GM18511 (cell line): Measurements from ENCODE around the gene POLD1.
"Not testable (repeated sequence)": the region's sequence is repeated elsewhere in the genome, so short reads cannot be mapped to it uniquely, and the experiment has no call there.

ENCODE experiments used
- ATAC-seq: cut with Tn5 transposase; IDR thresholded peaks from one replicate; pipeline ENCODE4 v1.9.1; 2021; ENCODE audit warnings: mild to moderate bottlenecking, moderate library complexity; ENCODE audit not compliant: unreplicated experiment

Gene POLD1

DNA sequence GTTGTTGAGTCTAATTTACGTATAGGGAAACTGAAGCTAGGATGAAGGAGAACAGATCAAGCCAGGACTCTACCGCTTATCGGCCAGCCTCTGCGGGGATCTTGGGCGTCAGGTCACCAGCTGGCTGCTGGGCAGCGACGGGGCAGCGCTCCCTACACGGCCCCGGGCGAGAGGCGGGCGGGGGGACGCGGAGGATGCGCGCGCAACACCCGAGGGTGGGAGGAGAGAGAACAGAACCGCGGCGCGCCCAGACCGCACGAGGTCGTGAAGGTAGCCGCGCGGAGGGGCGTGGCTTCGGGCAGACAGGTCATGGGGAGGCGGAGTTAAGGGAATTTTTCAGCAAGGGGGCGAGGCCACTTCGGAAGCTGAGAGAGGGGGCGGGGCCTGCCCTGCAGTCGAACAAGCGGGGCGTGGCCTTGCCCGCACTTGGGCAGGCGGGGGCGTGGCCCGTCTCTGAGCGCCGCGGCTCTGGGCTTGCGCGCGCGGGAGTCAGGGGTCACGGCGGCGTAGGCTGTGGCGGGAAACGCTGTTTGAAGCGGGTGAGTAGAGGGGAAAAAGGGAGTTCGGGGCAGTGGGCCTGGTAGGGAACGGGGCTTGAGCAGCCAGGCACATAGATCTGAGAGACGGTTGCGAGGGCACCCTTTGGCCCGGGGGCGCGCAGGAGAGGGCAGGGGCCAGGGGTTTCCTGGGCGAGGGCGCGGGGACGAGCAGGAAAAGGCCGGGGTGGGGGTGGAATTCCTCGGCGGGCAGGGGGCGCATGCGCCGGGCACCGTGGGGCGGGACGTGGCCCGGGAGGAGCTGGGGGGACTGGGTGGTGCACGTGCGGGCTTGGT lies at the start of gene POLD1:
Gene POLD1, plus strand, starts transcription at position 496 of the 833 bp plus-strand sequence. CDS start 14,505 bp downstream, outside the sequence.
- ATAC-seq = peak; percentile 92

DNA sequence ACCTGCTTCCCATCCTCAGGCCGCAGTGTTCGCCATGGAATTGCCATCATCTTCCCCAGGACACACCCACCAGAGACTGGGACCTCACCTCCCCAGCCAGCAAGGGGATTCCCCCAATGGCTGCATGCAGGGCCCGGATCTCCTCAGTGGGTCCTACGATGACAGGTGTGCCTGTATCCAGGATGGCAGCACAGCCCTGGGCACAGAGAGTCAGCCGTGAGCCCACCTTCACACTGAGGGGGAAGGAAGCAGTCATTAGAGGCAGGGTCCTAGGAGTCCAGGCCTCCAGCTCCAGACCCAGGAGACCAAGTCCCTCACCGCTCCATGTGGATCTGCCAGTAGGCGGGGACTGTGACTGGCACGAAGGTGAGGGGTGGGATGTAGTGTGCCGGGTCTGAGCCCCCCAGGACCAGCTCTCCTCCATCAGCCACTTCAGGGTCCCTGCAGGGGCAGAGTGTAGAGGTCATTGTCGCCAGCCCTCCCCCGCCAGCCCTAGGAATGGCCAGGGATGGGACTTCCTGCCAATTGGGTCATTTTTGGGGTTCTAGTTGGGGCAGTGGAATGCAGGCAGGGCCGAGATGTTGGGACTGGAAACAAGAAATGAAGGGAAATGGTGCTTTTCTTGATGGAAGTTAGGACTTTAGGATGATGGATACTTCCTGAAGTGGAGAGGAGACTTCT lies 49.3 kb upstream of the POLD1 start:
- no peak for ATAC-seq

DNA sequence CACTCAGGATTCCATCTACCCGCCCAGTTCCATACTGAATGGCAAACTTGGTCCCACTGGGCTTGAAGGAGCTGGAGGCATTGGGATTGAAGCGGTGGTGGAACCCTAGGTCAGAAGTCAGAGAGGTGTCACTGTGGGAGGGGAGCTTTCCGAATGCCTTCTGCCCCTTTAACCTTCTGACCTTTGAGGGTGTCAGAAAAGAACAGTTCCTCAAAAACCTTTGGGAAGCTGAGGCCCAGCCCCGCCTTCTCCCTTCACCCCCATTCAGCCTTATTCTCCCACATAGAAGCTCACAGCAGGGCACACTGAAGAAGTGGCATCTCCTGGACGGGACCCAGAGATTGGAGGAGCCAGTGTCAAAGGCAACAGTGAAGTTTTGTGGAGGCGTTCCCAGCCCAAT lies 47.1 kb upstream of the POLD1 start:
- ATAC-seq = not testable (repeated sequence)

DNA sequence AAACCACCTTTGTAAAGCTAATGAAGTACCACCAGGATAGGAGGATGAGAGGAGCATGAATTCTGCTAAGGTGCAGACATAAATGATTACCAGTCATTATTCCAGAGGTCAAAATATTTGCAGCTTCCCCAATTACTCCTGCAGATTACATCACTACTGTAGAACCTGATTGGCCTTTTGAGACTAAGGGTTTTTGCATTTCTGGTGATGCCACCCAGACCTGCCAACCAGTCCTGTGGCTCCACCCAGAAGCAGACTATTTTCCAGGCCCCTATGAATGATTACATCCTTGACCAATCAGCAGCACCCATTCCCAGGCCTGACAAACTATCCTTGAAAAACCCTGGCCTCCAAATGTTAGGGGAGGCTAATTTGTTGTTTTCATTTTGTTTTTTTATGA lies 43.8 kb upstream of the POLD1 start:
- no peak for ATAC-seq

DNA sequence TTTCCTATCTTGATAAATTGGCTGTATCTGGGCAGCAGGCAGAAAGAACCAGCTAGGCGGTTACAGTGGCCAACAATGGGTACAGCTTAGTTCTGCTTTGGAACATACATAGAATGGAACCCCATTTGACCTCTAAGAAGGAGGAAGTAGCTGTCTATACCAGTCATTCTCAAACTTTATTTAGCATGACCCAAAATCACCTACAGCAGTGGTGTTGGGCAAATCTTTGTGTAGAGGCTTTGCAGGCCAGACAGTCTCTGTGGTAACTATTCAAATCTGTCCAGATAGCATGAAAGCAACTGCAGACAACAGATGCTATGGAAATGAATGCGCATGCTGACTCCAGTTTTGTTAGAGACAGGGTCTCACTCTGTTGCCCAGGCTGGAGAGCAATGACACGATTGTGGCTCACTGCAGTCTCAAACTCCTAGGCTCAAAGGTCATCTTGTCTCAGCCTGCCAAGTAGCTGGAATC lies 43.0 kb upstream of the POLD1 start:
- no peak for ATAC-seq

DNA sequence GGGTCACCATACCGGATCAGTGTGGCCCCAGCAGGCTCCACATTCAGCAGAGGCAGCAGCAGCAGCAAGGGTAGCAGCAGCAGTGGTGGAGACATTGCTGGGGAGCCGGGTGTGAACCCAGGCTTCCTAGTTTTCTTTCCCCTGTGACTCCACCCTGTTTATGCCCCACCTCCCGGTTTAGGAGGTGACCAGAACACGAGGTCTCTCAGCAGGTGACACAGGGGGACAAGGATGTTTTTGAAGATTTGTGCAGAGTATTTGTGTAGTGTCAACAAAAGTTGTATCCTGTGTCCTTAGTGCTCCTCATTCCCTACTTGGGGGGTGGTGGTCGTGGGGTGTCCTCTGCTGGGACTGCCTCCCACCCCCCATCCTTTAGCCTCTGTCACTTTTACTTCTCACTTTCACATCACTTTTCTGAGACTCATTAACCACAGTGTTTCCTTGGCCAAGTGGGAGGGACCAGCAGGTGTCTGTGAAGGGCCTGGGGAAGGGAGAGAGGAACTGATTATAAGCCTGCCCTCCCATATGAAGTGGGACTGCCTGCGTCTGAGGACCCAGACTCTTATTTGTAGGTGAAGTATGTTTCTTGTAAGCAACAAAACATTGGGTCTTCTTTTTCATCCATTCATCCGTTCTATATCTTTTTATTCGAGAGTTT lies 39.4 kb upstream of the POLD1 start:
- peak; percentile 52 for ATAC-seq

DNA sequence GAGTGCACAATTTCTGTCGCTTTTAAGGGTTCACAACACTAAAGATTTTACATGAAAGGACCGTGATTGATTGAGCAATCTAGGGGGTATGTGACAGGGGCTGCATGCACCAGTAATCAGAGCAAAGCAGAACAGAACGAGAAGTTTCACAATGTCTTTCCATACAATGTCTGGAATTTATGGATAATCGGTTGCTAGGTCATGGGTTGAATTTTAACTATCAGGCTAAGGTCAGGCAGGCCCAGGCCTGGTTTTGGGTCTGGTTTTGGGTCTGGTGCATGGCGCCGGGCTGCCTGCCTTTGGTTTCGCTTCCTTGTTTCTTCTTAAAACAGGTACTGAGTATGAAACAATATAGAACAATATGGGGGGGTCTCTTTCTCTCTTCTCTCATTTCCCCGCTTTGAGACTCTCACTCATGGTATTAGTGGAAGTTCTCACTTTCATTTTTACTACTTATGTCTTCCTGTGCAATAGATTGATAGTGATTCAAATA lies 37.0 kb upstream of the POLD1 start:
- peak; percentile 73 for ATAC-seq

DNA sequence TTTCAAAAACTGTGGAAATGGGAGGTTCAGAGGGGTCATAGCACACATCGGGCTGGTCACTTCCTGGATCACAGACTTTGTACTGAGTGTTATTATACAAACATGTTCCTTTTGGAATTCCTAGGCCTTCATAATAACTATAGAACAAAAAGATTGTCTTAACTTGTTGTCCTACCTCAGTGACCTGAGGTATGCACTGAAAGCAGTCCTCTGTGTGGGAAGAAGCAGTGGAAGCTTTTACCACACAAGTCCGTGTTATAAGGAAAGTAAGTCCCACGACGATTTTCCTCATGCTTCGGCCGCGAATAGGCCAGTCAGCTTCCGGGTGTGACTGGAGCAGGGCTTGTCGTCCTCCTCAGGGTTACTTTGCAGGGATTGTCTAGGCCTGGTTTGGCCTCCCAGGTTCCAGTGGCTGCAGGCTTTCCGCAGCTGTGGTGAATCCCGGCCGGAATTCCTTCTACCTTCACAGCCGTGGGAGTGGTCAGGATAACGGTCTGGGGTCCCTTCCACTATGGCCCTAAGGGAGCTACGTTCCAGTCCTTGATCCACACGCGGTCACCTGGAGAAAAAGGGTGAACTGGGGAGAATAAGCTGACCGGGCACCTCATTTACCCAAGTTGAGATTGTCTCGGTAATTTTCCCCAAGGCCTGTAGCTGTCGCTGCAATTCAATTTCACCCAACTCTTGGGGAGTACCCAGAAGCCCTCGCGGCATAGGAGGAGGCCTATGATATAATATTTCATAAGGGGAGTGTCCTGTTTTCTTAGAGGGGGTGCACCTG lies 34.7 kb upstream of the POLD1 start:
- no peak for ATAC-seq

DNA sequence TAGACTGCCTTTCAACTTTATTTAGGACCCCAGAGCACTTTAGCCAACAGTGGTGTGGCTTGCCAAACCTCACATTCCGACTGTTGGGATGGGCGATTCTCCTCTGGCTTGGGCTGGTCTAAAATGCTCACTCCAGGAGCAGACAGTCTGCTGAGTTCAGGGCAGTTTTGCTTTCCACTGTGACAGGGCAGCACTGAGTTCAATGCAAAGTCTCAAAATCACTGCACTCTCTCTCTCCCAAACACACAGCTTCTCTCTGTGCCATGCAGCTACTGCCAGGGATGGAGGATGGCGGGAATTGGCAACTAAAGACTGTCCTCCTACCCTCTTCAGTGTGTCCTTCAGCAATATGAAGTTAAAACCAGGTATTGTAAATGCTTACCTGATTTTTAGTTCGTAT lies 31.9 kb upstream of the POLD1 start:
- ATAC-seq = no peak

DNA sequence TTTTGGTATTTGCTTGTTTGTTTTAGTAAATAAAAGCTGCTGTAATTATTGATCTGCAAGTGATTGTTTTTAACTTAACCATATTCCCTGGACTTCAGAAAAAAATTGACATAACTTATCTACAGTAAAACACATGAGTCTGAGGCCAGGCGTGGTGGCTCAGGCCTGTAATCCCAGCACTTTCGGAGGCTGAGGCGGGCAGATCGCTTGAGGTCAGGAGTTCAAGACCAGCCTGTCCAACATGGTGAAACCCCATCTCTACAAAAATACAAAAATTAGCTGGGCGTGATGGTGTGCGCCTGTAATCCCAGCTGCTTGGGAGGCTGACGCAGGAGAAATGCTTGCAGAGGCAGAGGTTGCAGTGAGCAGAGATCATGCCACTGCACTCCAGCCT lies 30.7 kb upstream of the POLD1 start:
- ATAC-seq = not testable (repeated sequence)

DNA sequence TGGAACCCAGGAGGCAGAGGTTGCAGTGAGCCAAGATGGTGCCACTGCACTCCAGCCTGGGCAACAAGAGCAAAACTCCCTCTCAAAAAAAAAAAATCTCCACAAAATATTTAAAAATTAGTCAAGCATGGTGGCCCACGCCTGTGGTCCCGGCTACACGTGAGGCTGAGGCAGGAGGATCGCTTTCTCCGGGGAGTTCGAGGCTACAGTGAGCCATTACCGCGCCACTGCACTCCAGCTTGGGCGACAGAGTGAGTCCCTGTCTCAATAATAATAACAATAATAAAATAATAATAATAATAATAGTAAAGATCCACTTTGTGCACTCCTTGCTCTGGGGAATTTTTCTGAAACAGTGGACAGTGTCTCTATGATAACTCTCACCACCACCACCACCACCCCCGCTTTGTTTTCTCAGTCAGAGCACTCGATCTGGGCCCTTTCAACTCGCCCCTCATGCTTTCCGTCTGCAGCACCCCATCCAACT lies 27.4 kb upstream of the POLD1 start:
- no peak for ATAC-seq

DNA sequence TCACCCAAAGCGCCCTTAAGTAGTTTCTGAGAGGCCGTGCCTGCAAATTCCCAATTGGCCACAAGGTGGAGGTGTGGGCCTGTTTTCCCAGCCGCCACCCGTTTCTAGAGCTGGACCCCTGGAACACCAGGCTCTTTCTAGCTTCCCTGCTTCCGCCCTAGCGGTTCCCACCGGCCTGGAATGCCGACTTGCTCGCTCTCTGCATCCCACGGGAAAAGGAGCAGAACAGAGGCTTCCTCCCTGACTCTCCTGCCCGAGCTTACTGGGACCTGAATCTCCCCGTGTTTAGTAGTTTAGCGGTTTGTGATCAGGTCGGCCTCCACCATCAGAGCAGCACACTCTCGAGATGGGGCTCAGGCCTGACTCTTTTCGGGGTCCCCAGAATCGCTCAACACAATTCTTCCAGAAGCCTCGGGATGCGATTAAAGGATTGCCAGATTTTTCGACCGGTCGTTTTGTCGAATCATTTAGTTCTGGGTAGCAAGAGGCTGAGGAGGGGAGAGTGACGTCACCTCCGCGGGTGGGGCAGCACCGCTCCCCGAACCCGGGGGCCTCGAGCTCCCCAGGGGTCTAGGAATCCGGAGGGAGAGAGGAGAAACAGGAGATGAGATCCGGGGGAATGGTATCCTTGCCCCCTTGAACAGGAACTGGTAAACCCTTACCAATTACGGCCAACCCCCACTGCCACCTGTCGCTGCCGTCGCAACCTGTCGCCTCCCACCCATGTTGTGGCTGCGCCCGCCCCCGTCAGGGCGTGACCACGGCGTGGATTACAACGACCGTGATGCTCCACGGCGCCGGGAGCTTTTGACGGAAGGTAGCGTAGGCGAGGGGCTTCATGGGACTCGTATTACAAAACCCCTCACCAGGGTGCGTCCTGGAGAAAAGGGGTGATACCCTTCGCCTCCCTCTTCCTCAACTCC lies 26.7 kb upstream of the POLD1 start:
- peak; percentile 68 for ATAC-seq

DNA sequence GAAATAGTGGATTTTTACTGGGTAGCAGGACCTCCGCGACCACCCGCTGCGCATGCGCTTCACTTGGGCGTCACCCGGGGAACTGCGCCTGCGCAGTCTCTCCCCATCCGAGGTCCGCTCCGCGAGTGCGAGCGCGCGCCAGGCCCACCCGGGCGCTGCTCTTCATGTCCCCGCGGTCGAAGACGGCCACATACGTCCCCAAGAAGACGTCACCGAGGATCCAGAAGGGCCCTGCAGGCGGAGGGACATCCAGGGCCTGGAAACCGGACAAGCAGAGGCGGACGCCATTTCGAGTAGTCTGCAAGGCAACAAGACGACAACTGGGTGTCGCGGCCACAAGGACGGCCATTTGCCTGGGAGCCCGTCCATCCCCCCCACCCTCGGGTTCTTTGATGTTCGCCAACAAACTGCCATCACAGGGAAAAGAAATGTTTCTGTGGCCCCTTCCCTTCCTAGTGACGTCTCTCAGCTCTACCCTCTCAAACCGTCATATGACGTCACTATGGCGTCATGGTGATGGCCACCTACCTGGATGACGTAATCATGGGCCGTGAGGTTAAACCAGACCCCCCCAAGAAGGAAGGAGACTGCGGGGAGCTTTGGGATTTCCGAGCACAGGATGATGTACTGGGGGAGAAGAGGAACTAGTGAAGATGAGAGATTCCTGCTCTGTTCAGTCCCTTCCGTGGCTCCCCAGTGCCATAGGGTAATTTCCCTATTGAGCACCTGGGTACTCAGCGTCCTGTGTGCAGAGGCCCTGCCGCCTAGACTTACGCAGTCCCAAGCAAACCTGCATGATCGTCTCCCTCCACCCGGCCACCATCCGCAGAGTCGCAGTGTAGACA lies 25.4 kb upstream of the POLD1 start:
- ATAC-seq = peak; percentile 45

DNA sequence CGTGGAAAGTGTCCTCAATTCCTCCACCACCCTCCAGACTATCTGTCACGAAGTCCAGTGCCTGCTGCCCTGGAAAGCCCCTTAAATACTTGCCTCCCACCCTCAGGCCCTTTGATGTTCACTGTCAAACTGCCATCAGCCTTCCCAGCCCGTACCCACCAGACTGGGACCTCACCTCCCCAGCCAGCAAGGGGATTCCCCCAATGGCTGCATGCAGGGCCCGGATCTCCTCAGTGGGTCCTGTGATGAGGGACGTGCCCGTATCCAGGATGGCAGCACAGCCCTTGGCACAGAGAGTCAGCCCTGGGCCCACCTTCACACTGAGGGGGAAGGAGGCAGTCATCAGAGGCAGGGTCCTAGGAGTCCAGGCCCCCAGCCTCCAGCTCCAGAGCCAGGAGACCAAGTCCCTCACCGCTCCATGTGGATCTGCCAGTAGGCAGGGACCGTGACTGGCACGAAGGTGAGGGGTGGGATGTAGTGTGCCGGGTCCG lies 24.8 kb upstream of the POLD1 start:
- no peak for ATAC-seq

DNA sequence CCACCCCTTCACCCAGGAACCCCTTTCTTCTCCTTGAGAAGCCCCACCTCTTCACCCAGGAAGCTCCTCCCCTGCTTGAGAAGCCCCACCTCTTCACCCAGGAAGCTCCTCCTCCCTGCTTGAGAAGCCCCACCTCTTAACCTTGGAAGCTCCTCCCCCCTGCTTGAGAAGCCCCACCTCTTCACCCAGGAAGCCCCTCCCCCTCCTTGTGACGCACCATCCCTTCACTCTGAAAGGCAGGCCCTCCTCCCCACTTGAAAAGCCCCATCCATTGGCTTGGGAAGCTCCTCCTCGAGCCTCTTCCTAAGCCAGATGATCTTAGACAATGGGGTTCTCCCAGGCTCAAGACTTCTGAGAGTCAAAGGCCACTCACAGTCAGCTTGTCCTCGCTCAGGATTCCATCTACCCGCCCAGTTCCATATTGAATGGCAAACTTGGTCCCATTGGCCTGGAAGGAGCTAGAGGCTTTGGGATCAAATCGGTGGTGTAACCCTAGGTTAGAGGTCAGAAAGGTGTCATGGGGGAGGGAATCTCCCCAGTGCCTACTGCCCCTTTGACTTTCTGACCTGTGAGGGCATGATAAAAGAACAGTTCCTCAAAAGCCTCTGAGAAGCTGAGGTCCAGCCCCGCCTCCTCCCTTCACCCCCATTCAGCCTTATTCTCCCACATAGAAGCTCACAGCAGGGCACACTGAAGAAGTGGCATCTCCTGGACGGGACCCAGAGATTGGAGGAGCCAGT lies 22.7 kb upstream of the POLD1 start:
- ATAC-seq = no peak

DNA sequence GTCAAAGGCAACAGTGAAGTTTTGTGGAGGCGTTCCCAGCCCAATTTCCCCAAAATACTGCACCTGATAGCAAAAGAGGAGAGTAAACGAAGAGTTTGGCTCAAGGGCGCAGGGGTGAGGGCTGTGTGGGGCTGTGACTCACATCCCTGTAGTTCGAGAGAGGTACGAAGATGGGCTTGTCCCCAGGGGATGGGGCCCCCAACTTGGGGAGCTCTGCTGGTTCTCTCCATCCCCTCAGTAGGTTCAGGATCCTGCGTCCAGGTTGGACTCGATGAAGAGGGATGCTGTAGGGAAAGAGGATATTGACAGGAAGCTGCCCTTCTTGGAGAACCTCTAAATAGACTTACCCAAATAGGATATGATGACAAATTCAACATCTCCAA lies 22.1 kb upstream of the POLD1 start:
- ATAC-seq = no peak

DNA sequence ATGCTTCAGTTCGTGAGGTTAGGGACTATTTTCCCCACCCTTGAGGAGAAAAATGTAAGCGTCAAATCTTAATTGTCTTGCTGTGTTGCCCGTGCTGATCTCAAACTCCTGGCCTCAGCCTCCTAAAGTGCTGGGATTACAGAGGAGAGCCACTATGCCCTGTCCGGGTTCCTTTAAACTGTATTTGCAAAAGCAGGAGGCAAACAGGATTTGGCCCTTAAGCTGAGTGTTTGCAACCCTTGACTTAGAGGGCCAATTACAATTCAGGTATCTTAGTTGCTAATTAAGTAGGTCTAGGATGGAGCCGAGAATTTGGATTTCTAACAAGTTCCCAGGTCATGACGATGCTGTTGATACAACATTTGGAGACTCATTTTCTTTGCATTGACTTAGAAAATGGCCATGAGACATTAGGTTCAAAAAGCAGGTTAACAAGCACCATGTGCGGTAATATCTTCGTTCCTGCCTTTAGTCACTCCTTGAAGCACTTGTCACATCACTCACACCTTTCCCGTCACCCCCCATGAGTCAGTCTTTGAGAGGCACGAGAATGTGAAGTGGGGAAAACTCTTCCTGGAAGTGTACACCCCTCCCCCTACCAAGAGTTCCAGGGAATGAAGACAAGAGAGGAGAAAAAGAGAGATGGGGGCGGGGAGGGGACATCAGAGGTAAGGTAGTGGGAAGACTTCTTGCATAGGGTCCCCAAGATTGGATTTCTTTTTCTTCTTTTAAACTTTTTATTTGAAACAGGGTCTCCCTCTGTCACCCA lies 21.3 kb upstream of the POLD1 start:
- ATAC-seq = no peak
